GM18519 (cell line): Measurements from ENCODE around the gene SETBP1.

Experiments used
- ATAC-seq: cut with Tn5 transposase; IDR thresholded peaks from one replicate; pipeline ENCODE4 v1.9.1; 2021; ENCODE audit warnings: mild to moderate bottlenecking, moderate library complexity; ENCODE audit not compliant: unreplicated experiment, low FRiP score

Gene SETBP1

GRCh38 chr18:44729631-44730101, 49.0 kb downstream of the SETBP1 start:
- ATAC-seq = peak; percentile 39

- ATAC-seq = no peak
These were observed 50.3 kb downstream of the SETBP1 start for GRCh38 chr18:44730803-44731529.

- peak; percentile 58 for ATAC-seq
These were observed 51.0 kb downstream of the SETBP1 start for GRCh38 chr18:44731530-44732237.

- ATAC-seq = no peak
These were observed 51.5 kb downstream of the SETBP1 start for GRCh38 chr18:44732238-44732563.

GRCh38 chr18:44732599-44732998, 51.9 kb downstream of the SETBP1 start:
- no peak for ATAC-seq

GRCh38 chr18:44733069-44733753, 52.5 kb downstream of the SETBP1 start:
- no peak for ATAC-seq

- ATAC-seq = no peak
These were observed 53.2 kb downstream of the SETBP1 start for GRCh38 chr18:44733754-44734465.

GRCh38 chr18:44735096-44735495, 54.4 kb downstream of the SETBP1 start:
- ATAC-seq = no peak

GRCh38 chr18:44736664-44737380, 56.1 kb downstream of the SETBP1 start:
- ATAC-seq = no peak

GRCh38 chr18:44737623-44738022, 56.9 kb downstream of the SETBP1 start:
- no peak for ATAC-seq

GRCh38 chr18:44740000-44740399, 59.3 kb downstream of the SETBP1 start:
- ATAC-seq = no peak

GRCh38 chr18:44741085-44741484, 60.4 kb downstream of the SETBP1 start:
- no peak for ATAC-seq

GRCh38 chr18:44741511-44741910, 60.8 kb downstream of the SETBP1 start:
- ATAC-seq = no peak

- ATAC-seq = no peak
These were observed 61.4 kb downstream of the SETBP1 start for GRCh38 chr18:44742126-44742525.

GRCh38 chr18:44742718-44743311, 62.1 kb downstream of the SETBP1 start:
- ATAC-seq = no peak

- no peak for ATAC-seq
These were observed 62.9 kb downstream of the SETBP1 start for GRCh38 chr18:44743631-44744030.

- no peak for ATAC-seq
These were observed 63.8 kb downstream of the SETBP1 start for GRCh38 chr18:44744161-44745121.

GRCh38 chr18:44747157-44747556, 66.5 kb downstream of the SETBP1 start:
- ATAC-seq = no peak

- no peak for ATAC-seq
These were observed 67.9 kb downstream of the SETBP1 start for GRCh38 chr18:44748582-44748981.
